H1 (cell line): ENCODE measurements around the gene STIM2. TPM values are rescaled to one million over a fixed set of nuclear protein-coding genes. Genes with fewer than 3 reads are reported as not detected.
A peak's percentile ranks its signal among the peaks of the same experiment; 100 is the strongest.

ENCODE experiments used
- CTCF ChIA-PET: fragments of 300-600 bp; sonication (Branson Sonifier 250); formaldehyde crosslinking; loops from one replicate; lab custom pipeline; 2021; ENCODE audit not compliant: partially characterized antibody; lab: Charles Lee
- POLR2A ChIA-PET: fragments of 300-600 bp; sonication (Branson Sonifier 250); formaldehyde crosslinking; loops from one replicate; lab custom pipeline; 2021; ENCODE audit warnings: inconsistent platforms; ENCODE audit not compliant: partially characterized antibody; lab: Charles Lee
- DNase-seq, 2 experiments: peaks; one replicate each; pipeline versions ENCODE4 v3.0.0 to v3.0.0-alpha.2; 2010 to 2022; ENCODE audit warnings: low spot score in 2 of 2, low read depth in 1 of 2, mixed read lengths in 1 of 2
- FAIRE-seq: peaks from 2 replicates; lab custom pipeline; 2011; peaks lifted over from hg19 to GRCh38; lab: Jason Lieb, UNC
- H2AFZ ChIP-seq: 2 replicates; pipeline ENCODE4 v1.8.1; 2012; ENCODE audit warnings: low read length, inconsistent platforms
- H2AK5ac ChIP-seq: 2 replicates; pipeline ENCODE4 v1.6.1; 2013; ENCODE audit warnings: low read depth, low read length
- H2BK120ac ChIP-seq: replicated peaks from 2 replicates; pipeline ENCODE3; 2013; ENCODE audit warnings: low read depth, low read length, inconsistent platforms
- H2BK12ac ChIP-seq: 2 replicates; pipeline ENCODE4 v1.6.1; 2013; ENCODE audit warnings: low read depth, low read length
- H2BK15ac ChIP-seq: 2 replicates; pipeline ENCODE4 v1.6.1; 2013; ENCODE audit warnings: low read length
- H2BK20ac ChIP-seq: 2 replicates; pipeline ENCODE4 v1.6.1; 2013; ENCODE audit warnings: low read length
- H2BK5ac ChIP-seq: 2 replicates; pipeline ENCODE4 v1.6.1; 2013; ENCODE audit warnings: low read depth, low read length
- H3K14ac ChIP-seq: 2 replicates; pipeline ENCODE4 v1.6.1; 2013; ENCODE audit warnings: inconsistent platforms; ENCODE audit not compliant: insufficient read length
- H3K18ac ChIP-seq: 2 replicates; pipeline ENCODE4 v1.6.1; 2013; ENCODE audit warnings: low read length; ENCODE audit errors: extremely low read depth
- H3K23ac ChIP-seq: 2 replicates; pipeline ENCODE4 v1.6.1; 2013; ENCODE audit warnings: inconsistent platforms; ENCODE audit not compliant: insufficient read length
- H3K23me2 ChIP-seq: 2 replicates; pipeline ENCODE4 v1.6.1; 2013; ENCODE audit warnings: low read depth, low read length
- H3K27ac ChIP-seq: 2 replicates; pipeline ENCODE4 v1.6.1; 2011; ENCODE audit warnings: low read depth, low read length, inconsistent platforms
- H3K27me3 ChIP-seq, 4 experiments: replicated peaks in 1 of 4; 1 replicate in 1 of 4; 2 replicates in 3 of 4; pipeline versions ENCODE4 v1.6.1 to v1.8.1; 2011 to 2013; ENCODE audit warnings: low read length in 3 of 4, mild to moderate bottlenecking in 3 of 4, inconsistent platforms in 2 of 4, mixed read lengths in 2 of 4, moderate library complexity in 1 of 4; ENCODE audit not compliant: control insufficient read depth in 3 of 4, insufficient read depth in 3 of 4; ENCODE audit errors: extremely low read depth in 1 of 4
- H3K36me3 ChIP-seq, 4 experiments: 2 replicates each; pipeline versions ENCODE4 v1.6.1 to v1.8.1; 2011 to 2013; ENCODE audit warnings: mild to moderate bottlenecking in 4 of 4, low read length in 3 of 4, moderate library complexity in 2 of 4, control low read depth in 1 of 4, inconsistent platforms in 1 of 4; ENCODE audit not compliant: insufficient read depth in 4 of 4, control insufficient read depth in 2 of 4
- H3K4ac ChIP-seq: replicated peaks from 2 replicates; pipeline ENCODE3; 2013; ENCODE audit warnings: low read length, low read depth, mixed read lengths, inconsistent platforms; ENCODE audit not compliant: insufficient read length
- H3K4me1 ChIP-seq, 4 experiments: replicated peaks in 1 of 4; 1 replicate in 1 of 4; 2 replicates in 3 of 4; pipeline versions ENCODE4 v1.6.1 to v1.8.1; 2011 to 2013; ENCODE audit warnings: low read length in 3 of 4, inconsistent platforms in 2 of 4, mixed read lengths in 1 of 4; ENCODE audit not compliant: insufficient read depth in 4 of 4, control insufficient read depth in 3 of 4
- H3K4me2 ChIP-seq, 2 experiments: 2 replicates each; pipeline versions ENCODE4 v1.6.1 to v1.8.1; 2011 to 2013; ENCODE audit warnings: low read depth in 2 of 2, low read length in 2 of 2, control low read depth in 1 of 2, inconsistent platforms in 1 of 2, mild to moderate bottlenecking in 1 of 2; ENCODE audit not compliant: insufficient read depth in 1 of 2
- H3K4me3 ChIP-seq, 4 experiments: fragments of 200-600, 300-600 bp in 1 of 4; sonication (generic), shearing (Covaris generic), sonication (Bioruptor Twin) in 1 of 4; 2 replicates each; pipeline versions ENCODE4 v1.5.1 to v1.8.1; 2011 to 2016; ENCODE audit warnings: low read length in 4 of 4, low read depth in 3 of 4, control low read depth in 2 of 4, inconsistent platforms in 2 of 4, mild to moderate bottlenecking in 2 of 4, mixed read lengths in 1 of 4, moderate library complexity in 1 of 4; ENCODE audit not compliant: insufficient read depth in 2 of 4; ENCODE audit errors: extremely low read depth in 1 of 4
- H3K56ac ChIP-seq: replicated peaks from 2 replicates; pipeline ENCODE3; 2013; ENCODE audit warnings: low read depth, mild to moderate bottlenecking, mixed read lengths, low read length, inconsistent platforms; ENCODE audit not compliant: insufficient read length
- H3K79me1 ChIP-seq: 2 replicates; pipeline ENCODE4 v1.6.1; 2013; ENCODE audit warnings: low read depth, low read length, control low read depth
- H3K79me2 ChIP-seq, 2 experiments: 2 replicates each; pipeline versions ENCODE4 v1.6.1 to v1.8.1; 2012 to 2013; ENCODE audit warnings: low read length in 2 of 2, mild to moderate bottlenecking in 2 of 2, inconsistent platforms in 1 of 2; ENCODE audit not compliant: insufficient read depth in 2 of 2, control insufficient read depth in 1 of 2
- H3K9ac ChIP-seq, 4 experiments: replicated peaks in 1 of 4; 1 replicate in 1 of 4; 2 replicates in 3 of 4; pipeline versions ENCODE4 v1.6.1 to v1.8.1; 2011 to 2013; ENCODE audit warnings: low read depth in 3 of 4, low read length in 3 of 4, control low read depth in 2 of 4, mild to moderate bottlenecking in 2 of 4, moderate library complexity in 2 of 4, inconsistent platforms in 1 of 4; ENCODE audit errors: extremely low read depth in 1 of 4
- H3K9me3 ChIP-seq, 2 experiments: 2 replicates each; pipeline versions ENCODE4 v1.6.1 to v1.8.1; 2012 to 2013; ENCODE audit warnings: mild to moderate bottlenecking in 2 of 2, moderate library complexity in 2 of 2, control low read depth in 1 of 2, inconsistent platforms in 1 of 2, low read depth in 1 of 2, low read length in 1 of 2, mixed read lengths in 1 of 2; ENCODE audit not compliant: insufficient read depth in 2 of 2
- H4K20me1 ChIP-seq, 2 experiments: replicated peaks in 1 of 2; 2 replicates each; pipeline versions ENCODE3 to v1.8.1; 2011 to 2013; ENCODE audit warnings: inconsistent platforms in 2 of 2, low read length in 2 of 2, mild to moderate bottlenecking in 1 of 2; ENCODE audit not compliant: insufficient read depth in 2 of 2, control insufficient read depth in 1 of 2
- H4K5ac ChIP-seq: 2 replicates; pipeline ENCODE4 v1.6.1; 2013; ENCODE audit warnings: low read length, low read depth, mixed read lengths, inconsistent platforms; ENCODE audit not compliant: insufficient read length
- H4K8ac ChIP-seq: 2 replicates; pipeline ENCODE4 v1.8.0; 2013; ENCODE audit warnings: mild to moderate bottlenecking, moderate library complexity, low read length, inconsistent platforms; ENCODE audit not compliant: insufficient read depth; ENCODE audit errors: extremely low read depth
- H4K91ac ChIP-seq: replicated peaks from 2 replicates; pipeline ENCODE3; 2013; ENCODE audit warnings: low read length, mixed read lengths, inconsistent platforms; ENCODE audit not compliant: insufficient read length
- CBX8 ChIP-seq: fragments of 300-800, 300-1000 bp; sonication (generic); IDR thresholded peaks from 2 replicates; pipeline ENCODE4 v1.7.1; 2016; ENCODE audit warnings: low read depth, low read length, borderline replicate concordance
- RBBP5 ChIP-seq: IDR thresholded peaks from 2 replicates; pipeline ENCODE4 v1.7.1; 2012; ENCODE audit warnings: low read depth, mild to moderate bottlenecking, inconsistent platforms, low read length, moderate library complexity, borderline replicate concordance
- RFX5 ChIP-seq: IDR thresholded peaks from 2 replicates; pipeline ENCODE4 v1.6.1; 2011; ENCODE audit warnings: low read depth, low read length, improper control_type of control experiment, borderline replicate concordance
- SIX5 ChIP-seq: IDR thresholded peaks from 2 replicates; pipeline ENCODE4 v1.6.1; 2011; ENCODE audit warnings: mild to moderate bottlenecking, low read depth, low read length
- SP2 ChIP-seq: IDR thresholded peaks from 2 replicates; pipeline ENCODE4 v1.6.1; 2012; ENCODE audit warnings: mild to moderate bottlenecking, low read length, inconsistent platforms
- WGBS, 2 experiments: shearing (Covaris generic) in 1 of 2; methylation state at CpG; one replicate each; pipeline versions ENCODE4 v1.1.6 to v1.1.7; 2013 to 2015; ENCODE audit warnings: low lambda C conversion rate in 2 of 2, mixed read lengths in 2 of 2, inconsistent platforms in 1 of 2, low coverage in 1 of 2, missing lambda C conversion rate in 1 of 2; ENCODE audit not compliant: insufficient replicate concordance in 2 of 2, insufficient coverage in 1 of 2, insufficient read length in 1 of 2; ENCODE audit errors: extremely low coverage in 1 of 2, missing lambda C conversion rate in 1 of 2; 5-methylcytosine and 5-hydroxymethylcytosine counted together
- polyA plus RNA-seq, 7 experiments: library from polyadenylated mRNA; depleted of rRNA in 3 of 7; stranded (reverse) in 5 of 7; unstranded in 2 of 7; fragments of >200 nt in 5 of 7; fragments of 200-250 nt in 2 of 7; gene quantifications; 1 replicate in 5 of 7; 2 replicates in 1 of 7; 4 replicates in 1 of 7; pipeline versions ENCODE4 v1.2.1 to v1.2.3, GENCODE V29; 2011 to 2013; ENCODE audit warnings: missing spikeins in 2 of 7, mixed read lengths in 2 of 7
- total RNA-seq: library from RNA; stranded (reverse); fragmentation: NEBNext Ultra II Directional; extraction: Animal tissue kit (Norgen Biotek cat#: 25700); gene quantifications from 2 replicates; pipeline ENCODE4 v1.2.1, GENCODE V29; 2021

The STIM2 gene
- total and polyA plus RNA-seq, 2 of the 8 experiments (the other 6 are each of a cell fraction or from before 2014, with no cell fraction given), result 22.9 to 23.0 TPM

- peaks cover 3 to 5% of the 10 kb centered on the region in 2 experiments; a peak in 2 of 4 replicates for H3K9me3 ChIP-seq
- 0 out of 2 replicates have a peak overlapping the region, but pooled peaks have one; percentile 36 for H2BK15ac ChIP-seq
- H3K18ac ChIP-seq, result no peak overlapping the region
- no peak overlapping the region for H2BK5ac ChIP-seq
- DNase-seq (no peak), FAIRE-seq (no peak)
- no peak overlapping the region for H4K8ac ChIP-seq
- no peak overlapping the region for H4K5ac ChIP-seq
- H3K79me2 ChIP-seq, result no peaks in the 10 kb centered on the region
- no peak overlapping the region for H2BK120ac ChIP-seq
- H2BK12ac ChIP-seq, result no peak overlapping the region
- no peaks in the 10 kb centered on the region for H3K27me3 ChIP-seq
- no peak overlapping the region for H2AFZ ChIP-seq
- H2AK5ac ChIP-seq, result no peak overlapping the region
- H3K4me3 ChIP-seq, result no peak overlapping the region
- H3K23me2 ChIP-seq, result no peaks in the 10 kb centered on the region
- H3K56ac ChIP-seq, result no peak overlapping the region
- no peak overlapping the region for H3K4ac ChIP-seq
- no peak overlapping the region for H2BK20ac ChIP-seq
- H4K91ac ChIP-seq, result no peak overlapping the region
- H3K27ac ChIP-seq, result no peak overlapping the region
- H3K4me2 ChIP-seq, result no peak overlapping the region
- no peaks in the 10 kb centered on the region for H3K36me3 ChIP-seq
- WGBS, 2 experiments, result 90% methylated on average over 3 of the region's 3 CpGs; no CpG with 5 or more reads in 1 of the 2 experiments
- H4K20me1 ChIP-seq, result no peaks in the 10 kb centered on the region
- no peaks in the 10 kb centered on the region for H3K79me1 ChIP-seq
- no peak overlapping the region for H3K9ac ChIP-seq
- H3K14ac ChIP-seq, result no peak overlapping the region
- POLR2A ChIA-PET, result no interaction called here
- H3K4me1 ChIP-seq, result peaks cover under 1 to 7% (median 3%) of the 10 kb centered on the region in 4 experiments; a peak in 6 of 7 replicates
- CTCF ChIA-PET, result interaction anchor here (1.2 kb wide), 1 partner anchor 27 kb away, joined by 3 read pairs; no protein-coding TSS in a partner anchor
- H3K23ac ChIP-seq, result no peak overlapping the region
- TF ChIP-seq RFX5, result no peak
- TF ChIP-seq CBX8, result no peak
- TF ChIP-seq SP2, result no peak
- no peak for TF ChIP-seq SIX5
- TF ChIP-seq RBBP5, result no peak
Measured at GRCh38 chr4:26821031-26821430, 39.6 kb upstream of the STIM2 start.
